ENCODE data around the gene STRN.
"Not testable (repeated sequence)": the region's sequence is repeated elsewhere in the genome, so short reads cannot be mapped to it uniquely, and the experiment has no call there.

STRN gene

DNA sequence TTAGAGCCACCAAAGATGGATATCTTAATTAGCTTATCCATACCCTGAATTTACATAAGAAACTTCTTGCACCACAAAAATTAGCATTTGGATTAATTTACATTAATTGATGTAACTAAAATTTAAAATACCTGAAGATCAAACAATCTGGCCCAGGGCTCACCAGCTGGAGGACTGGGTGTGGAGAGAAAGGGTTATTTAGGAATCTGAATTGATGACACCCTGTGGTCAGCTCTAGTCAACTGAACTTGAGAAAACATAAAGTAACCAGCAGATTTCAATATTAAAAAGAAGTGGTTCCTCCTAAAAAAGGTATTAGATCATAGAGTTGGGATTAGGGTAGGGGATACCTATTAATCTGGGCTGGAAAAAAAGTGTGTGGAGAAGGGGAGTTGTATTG lies 122.5 kb downstream of the STRN start:
- no peak overlapping the region for H3K27ac ChIP-seq
- H3K27me3 ChIP-seq, result no peaks in the 10 kb centered on the region
- H3K4me3 ChIP-seq (ENCODE audit: low read depth in 1 of 2, low read length in 1 of 2), result no peak overlapping the region
- no peaks in the 10 kb centered on the region for H3K9me3 ChIP-seq
- peaks cover 34% of the 10 kb centered on the region for H3K36me3 ChIP-seq
- no peaks in the 10 kb centered on the region for H3K4me1 ChIP-seq (ENCODE audit: control insufficient read depth in 1 of 2, insufficient read depth in 1 of 2, low read depth in 1 of 2, low read length in 1 of 2)
- no peak for TF ChIP-seq CTCF (IDR thresholded peaks at IDR 0.05)

DNA sequence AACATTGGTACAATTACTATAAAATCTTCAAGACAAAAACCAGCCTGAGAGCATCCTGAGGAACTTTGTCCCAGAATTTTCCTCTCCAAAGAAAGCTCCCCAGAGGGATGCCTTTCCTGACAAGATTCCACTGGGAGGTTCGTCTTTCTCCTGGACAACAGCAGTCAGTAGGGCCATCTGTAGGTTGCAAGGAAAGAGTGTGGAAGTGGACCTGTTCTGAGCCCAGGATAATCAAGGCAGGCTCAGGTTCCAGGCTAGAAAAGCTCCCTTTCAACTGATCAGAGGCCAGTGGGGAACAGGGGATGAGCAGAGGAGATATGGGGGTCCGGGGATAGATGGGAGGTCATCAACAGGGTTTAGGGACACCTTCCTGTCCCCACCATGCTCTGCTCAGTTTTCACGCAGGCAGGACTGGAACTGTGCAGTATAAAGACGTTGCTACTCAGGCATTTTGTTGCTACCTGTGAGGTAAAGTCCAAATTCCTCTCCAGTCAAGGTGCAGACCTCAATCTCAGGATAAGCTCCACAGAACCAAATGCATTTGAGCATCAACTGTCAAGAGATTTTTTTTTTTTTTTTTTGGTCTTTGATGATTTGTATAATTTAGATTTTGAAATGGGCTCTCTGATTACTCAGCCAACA lies 126.2 kb downstream of the STRN start:
- no peaks in the 10 kb centered on the region for H3K9me3 ChIP-seq
- no peak overlapping the region for H3K4me3 ChIP-seq (ENCODE audit: low read depth in 1 of 2, low read length in 1 of 2)
- H3K4me1 ChIP-seq (ENCODE audit: control insufficient read depth in 1 of 2, insufficient read depth in 1 of 2, low read depth in 1 of 2, low read length in 1 of 2), result no peaks in the 10 kb centered on the region
- H3K27ac ChIP-seq, result no peak overlapping the region
- TF ChIP-seq CTCF (IDR thresholded peaks at IDR 0.05), result no peak
- H3K27me3 ChIP-seq, result no peaks in the 10 kb centered on the region
- peaks cover 10% of the 10 kb centered on the region for H3K36me3 ChIP-seq

- no peaks in the 10 kb centered on the region for H3K36me3 ChIP-seq
- H3K27ac ChIP-seq, result no peak overlapping the region
- no peaks in the 10 kb centered on the region for H3K9me3 ChIP-seq
- no peak for TF ChIP-seq CTCF (IDR thresholded peaks at IDR 0.05)
- H3K27me3 ChIP-seq, result no peaks in the 10 kb centered on the region
- no peaks in the 10 kb centered on the region for H3K4me1 ChIP-seq (ENCODE audit: control insufficient read depth in 1 of 2, insufficient read depth in 1 of 2, low read depth in 1 of 2, low read length in 1 of 2)
- H3K4me3 ChIP-seq (ENCODE audit: low read depth in 1 of 2, low read length in 1 of 2), result no peak overlapping the region
Observed at GRCh38 chr2:36834731-36835524, 131.4 kb downstream of the STRN start.

DNA sequence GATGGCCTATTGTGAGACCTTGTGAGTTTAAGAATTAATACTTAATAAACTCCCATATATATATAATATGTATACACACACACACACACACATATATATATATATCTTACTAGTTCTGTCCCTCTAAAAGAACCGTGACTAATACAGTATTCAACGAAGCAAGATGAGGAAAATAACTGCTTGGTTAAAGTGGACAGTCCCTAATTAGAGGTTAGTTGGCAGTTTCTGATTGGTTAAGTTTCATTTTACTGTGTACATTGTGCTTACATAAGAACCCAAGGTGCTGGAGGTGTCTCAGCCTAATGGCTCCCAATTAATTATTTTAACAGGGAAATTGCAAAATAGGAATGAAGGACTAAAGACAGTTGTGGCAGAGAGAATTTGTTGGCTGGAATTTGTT lies 132.1 kb downstream of the STRN start:
- no peaks in the 10 kb centered on the region for H3K4me1 ChIP-seq (ENCODE audit: control insufficient read depth in 1 of 2, insufficient read depth in 1 of 2, low read depth in 1 of 2, low read length in 1 of 2)
- no peaks in the 10 kb centered on the region for H3K27me3 ChIP-seq
- no peak for TF ChIP-seq CTCF (IDR thresholded peaks at IDR 0.05)
- no peak overlapping the region for H3K27ac ChIP-seq
- H3K4me3 ChIP-seq (ENCODE audit: low read depth in 1 of 2, low read length in 1 of 2), result no peak overlapping the region
- H3K9me3 ChIP-seq, result no peaks in the 10 kb centered on the region
- no peaks in the 10 kb centered on the region for H3K36me3 ChIP-seq

DNA sequence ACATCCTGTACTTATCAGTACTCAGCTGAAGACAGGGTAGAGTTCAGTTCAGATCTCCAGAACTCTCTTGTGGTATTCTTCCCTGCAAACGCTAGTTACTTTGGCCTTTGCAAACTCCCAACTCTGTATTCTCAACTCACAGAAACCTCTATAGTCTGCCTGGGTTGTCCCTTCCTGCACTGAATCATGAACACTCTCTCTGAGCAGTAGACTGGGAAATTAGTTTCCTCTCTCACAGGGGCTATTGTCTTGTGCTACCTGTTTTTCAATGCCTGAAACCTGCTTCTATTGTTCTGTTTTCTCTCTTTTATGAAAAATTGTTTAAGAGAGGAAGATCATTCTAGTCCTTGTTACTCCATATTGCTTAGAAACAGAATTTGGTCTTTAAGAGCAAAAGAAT lies 135.2 kb downstream of the STRN start:
- Histone ChIP-seq H3K4me1 (ENCODE audit: control insufficient read depth in 1 of 2, insufficient read depth in 1 of 2, low read depth in 1 of 2, low read length in 1 of 2) (no peaks in the 10 kb centered on the region), H3K27ac (no peak overlapping the region), H3K36me3 (no peaks in the 10 kb centered on the region), H3K27me3 (peaks cover 3% of the 10 kb centered on the region), H3K9me3 (no peaks in the 10 kb centered on the region), H3K4me3 (ENCODE audit: low read depth in 1 of 2, low read length in 1 of 2) (no peak overlapping the region)
- no peak for TF ChIP-seq CTCF (IDR thresholded peaks at IDR 0.05)

DNA sequence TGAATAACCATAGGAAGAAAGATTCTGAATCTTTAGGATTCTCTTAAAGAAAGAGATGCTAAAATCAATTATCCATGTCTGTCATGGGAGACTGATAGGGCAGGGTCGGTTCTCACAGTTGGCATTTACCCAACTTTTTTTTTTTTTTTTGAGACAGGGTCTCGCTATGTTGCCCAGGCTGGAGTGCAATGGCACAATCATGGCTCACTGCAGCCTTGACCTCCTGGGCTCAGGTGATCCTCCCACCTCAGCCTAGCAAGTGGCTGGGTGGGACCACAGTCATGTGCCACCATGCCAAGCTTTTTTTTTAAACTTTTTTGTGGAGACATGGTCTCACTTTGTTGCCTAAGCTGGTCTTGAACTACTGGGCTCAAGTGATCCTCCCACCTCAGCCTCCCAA lies 141.7 kb downstream of the STRN start:
- H3K4me3 ChIP-seq (ENCODE audit: low read depth in 1 of 2, low read length in 1 of 2); H3K27me3 ChIP-seq; H3K27ac ChIP-seq; H3K36me3 ChIP-seq; H3K9me3 ChIP-seq; H3K4me1 ChIP-seq (ENCODE audit: control insufficient read depth in 1 of 2, insufficient read depth in 1 of 2, low read depth in 1 of 2, low read length in 1 of 2): not testable (repeated sequence)

Measured in neutrophil (primary cell).